GM12878 (cell line): ENCODE measurements around the gene DENND1A. TPM values are rescaled to one million over a fixed set of nuclear protein-coding genes. Genes with fewer than 3 reads are reported as not detected.

Experiments used
- ATAC-seq: fragments of 200-7000 bp; cut with Tn5 transposase; 3 replicates; pipeline ENCODE4 v1.9.1; 2020; ENCODE audit warnings: mild to moderate bottlenecking, moderate library complexity
- BruUV-seq: library from RNA; stranded (reverse); fragments of 400-500 nt; replicated peaks from 2 replicates; lab custom pipeline; 2021; lab: Mats Ljungman, UMichigan
- CTCF ChIA-PET: fragments of 300-600 bp; sonication (Branson Sonifier 250); formaldehyde crosslinking; extraction: SDS; loops from one replicate; lab custom pipeline; 2021; ENCODE audit warnings: inconsistent platforms; lab: Yijun Ruan, JAX
- POLR2A ChIA-PET: fragments of 350-600 bp; formaldehyde crosslinking; extraction: SDS; loops from one replicate; lab custom pipeline; 2021; ENCODE audit warnings: inconsistent platforms; lab: Charles Lee
- RAD21 ChIA-PET: fragments of 300-600 bp; sonication (Branson Sonifier 250); formaldehyde crosslinking; loops from one replicate; lab custom pipeline; 2023; ENCODE audit warnings: antibody characterized with exemption; ENCODE audit not compliant: unreplicated experiment; lab: Charles Lee
- SMC1A ChIA-PET: fragments of 300-600 bp; sonication (Branson Sonifier 250); formaldehyde crosslinking; loops from one replicate; lab custom pipeline; 2023; ENCODE audit not compliant: unreplicated experiment, uncharacterized antibody; lab: Charles Lee
- DNase-seq: peaks from one replicate; pipeline ENCODE4 v3.0.0-alpha.2; 2011; ENCODE audit warnings: low read depth, low spot score
- FAIRE-seq: peaks from 3 replicates; lab custom pipeline; 2011; peaks lifted over from hg19 to GRCh38; lab: Jason Lieb, UNC
- H2AFZ ChIP-seq: 2 replicates; pipeline ENCODE4 v1.6.0; 2011; ENCODE audit warnings: low read depth, low read length, control low read depth; ENCODE audit not compliant: control insufficient read depth
- H3K27ac ChIP-seq: 2 replicates; pipeline ENCODE4 v1.5.1; 2011; ENCODE audit warnings: control low read depth; ENCODE audit not compliant: control insufficient read depth, insufficient read depth
- H3K27me3 ChIP-seq, 2 experiments: replicated peaks in 1 of 2; 2 replicates each; pipeline versions ENCODE4 v1.6.0 to v1.6.1; 2011; ENCODE audit warnings: low read length in 1 of 2; ENCODE audit not compliant: control insufficient read depth in 2 of 2, insufficient read depth in 2 of 2
- H3K36me3 ChIP-seq, 2 experiments: 2 replicates each; pipeline ENCODE4 v1.5.1; 2011; ENCODE audit warnings: low read length in 1 of 2; ENCODE audit not compliant: control insufficient read depth in 2 of 2, insufficient read depth in 2 of 2
- H3K4me1 ChIP-seq: 2 replicates; pipeline ENCODE4 v1.6.1; 2011; ENCODE audit warnings: mild to moderate bottlenecking, low read length, moderate library complexity, mixed read lengths; ENCODE audit not compliant: control insufficient read depth, insufficient read depth
- H3K4me2 ChIP-seq: 2 replicates; pipeline ENCODE4 v1.6.0; 2011; ENCODE audit warnings: control low read depth; ENCODE audit not compliant: control insufficient read depth, insufficient read depth
- H3K4me3 ChIP-seq: fragments of 200-600 bp; sonication (generic); 2 replicates; pipeline ENCODE4 v1.5.1; 2016
- H3K79me2 ChIP-seq: 2 replicates; pipeline ENCODE4 v1.6.0; 2011; ENCODE audit warnings: low read length; ENCODE audit not compliant: control insufficient read depth, insufficient read depth
- H3K9ac ChIP-seq: 2 replicates; pipeline ENCODE4 v1.8.0; 2011; ENCODE audit warnings: low read length, control low read depth, mixed read lengths; ENCODE audit not compliant: control insufficient read depth, insufficient read depth
- H3K9me3 ChIP-seq: replicated peaks from 3 replicates; pipeline ENCODE4 v1.5.1; 2011; ENCODE audit warnings: mild to moderate bottlenecking, low read length; ENCODE audit not compliant: control insufficient read depth, insufficient read depth
- H4K20me1 ChIP-seq: 2 replicates; pipeline ENCODE4 v1.6.0; 2011; ENCODE audit not compliant: control insufficient read depth, insufficient read depth
- BACH1 ChIP-seq: fragments of 450-650 bp; IDR thresholded peaks from 2 replicates; pipeline ENCODE4 v1.6.1; 2017; ENCODE audit warnings: mild to moderate bottlenecking, borderline replicate concordance
- BHLHE40 ChIP-seq, 2 experiments: fragments of 450-650 bp in 1 of 2; IDR thresholded peaks; 2 replicates each; pipeline ENCODE4 v1.6.1; 2011 to 2017; ENCODE audit warnings: low read depth in 2 of 2, borderline replicate concordance in 1 of 2, improper control_type of control experiment in 1 of 2, low read length in 1 of 2, mild to moderate bottlenecking in 1 of 2
- CBX5 ChIP-seq: sonication (generic); IDR thresholded peaks from 2 replicates; pipeline ENCODE4 v1.6.1; 2016; ENCODE audit warnings: low read depth, moderate library complexity, mild to moderate bottlenecking, inconsistent platforms
- EP300 ChIP-seq, 2 experiments: fragments of 150-350 bp in 1 of 2; IDR thresholded peaks; 2 replicates each; pipeline ENCODE4 v1.6.1; 2011 to 2012; ENCODE audit warnings: low read depth in 2 of 2, low read length in 2 of 2, borderline replicate concordance in 1 of 2, improper control_type of control experiment in 1 of 2, inconsistent platforms in 1 of 2; ENCODE audit not compliant: control insufficient read depth in 1 of 2
- HCFC1 ChIP-seq: fragments of 150-350 bp; IDR thresholded peaks from 2 replicates; pipeline ENCODE4 v1.6.1; 2014; ENCODE audit warnings: low read length
- HDAC2 ChIP-seq: fragments of 200-600 bp; sonication (generic); IDR thresholded peaks from 2 replicates; pipeline ENCODE4 v1.6.1; 2017
- HDAC6 ChIP-seq: fragments of 200-600 bp; sonication (generic); IDR thresholded peaks from one replicate; pipeline ENCODE4 v1.8.0; 2017; ENCODE audit warnings: antibody characterized with exemption; ENCODE audit not compliant: unreplicated experiment
- MYB ChIP-seq: fragments of 150-350 bp; IDR thresholded peaks from 2 replicates; pipeline ENCODE4 v1.6.1; 2014; ENCODE audit warnings: mild to moderate bottlenecking, low read depth, low read length, borderline replicate concordance
- NFIC ChIP-seq: IDR thresholded peaks from 2 replicates; pipeline ENCODE4 v1.6.1; 2012; ENCODE audit warnings: low read depth, mild to moderate bottlenecking, inconsistent platforms, low read length, moderate library complexity
- PML ChIP-seq: IDR thresholded peaks from 2 replicates; pipeline ENCODE4 v1.6.1; 2012; ENCODE audit warnings: low read length, inconsistent platforms
- POLR2A ChIP-seq: IDR thresholded peaks from 2 replicates; pipeline ENCODE4 v1.6.1; 2011; ENCODE audit warnings: low read depth, mild to moderate bottlenecking, low read length
- RAD51 ChIP-seq: fragments of 450-650 bp; IDR thresholded peaks from 2 replicates; pipeline ENCODE4 v1.6.1; 2016; ENCODE audit warnings: moderate library complexity, mild to moderate bottlenecking, inconsistent platforms
- WGBS: methylation state at CpG from one replicate; pipeline ENCODE4 v1.1.6; 2016; ENCODE audit warnings: low lambda C conversion rate; ENCODE audit not compliant: insufficient replicate concordance, insufficient coverage; ENCODE audit errors: missing lambda C conversion rate; 5-methylcytosine and 5-hydroxymethylcytosine counted together
- in situ Hi-C: fragments of 300-500 bp; cut with MboI; formaldehyde crosslinking; loops from 9 replicates; pipeline ENCODE4 v1.14.3; 2018; ENCODE audit warnings: mixed read lengths
- intact Hi-C: fragments of 100-400 bp; cut with micrococcal nuclease; formaldehyde crosslinking; loops from one replicate; pipeline ENCODE4 v1.14.2; 2022; ENCODE audit not compliant: unreplicated experiment
- polyA plus RNA-seq, 11 experiments: library from polyadenylated mRNA; depleted of rRNA in 4 of 11; unstranded in 6 of 11; stranded (reverse) in 5 of 11; fragments of >200 nt; fragmentation: Nextera tagmentation in 4 of 11; fragmentation: Illumina TruSeq in 1 of 11; extraction: Ambion mirVana in 4 of 11; extraction: Trizol in 1 of 11; gene quantifications; 1 replicate in 1 of 11; 2 replicates in 10 of 11; pipeline versions ENCODE4 v1.2.1 to v1.2.3, GENCODE V29; 2011 to 2016; ENCODE audit warnings: inconsistent platforms in 2 of 11, missing spikeins in 2 of 11, low read depth in 1 of 11
- total RNA-seq, 4 experiments: library from RNA; depleted of rRNA in 3 of 4; stranded (reverse); fragments of >200 nt in 3 of 4; fragmentation: Illumina TruSeq in 1 of 4; extraction: Trizol in 1 of 4; gene quantifications; 2 replicates each; pipeline versions ENCODE4 v1.2.1 to v1.2.3, GENCODE V29; 2013 to 2021
- TF ChIP-seq, protein P1 (sequence below): IDR thresholded peaks from 2 replicates; pipeline ENCODE4 v1.6.1; 2012; ENCODE audit warnings: improper control_type of control experiment, low read depth, low read length; ENCODE audit not compliant: insufficient replicate concordance

The DENND1A gene
- total and polyA plus RNA-seq, 10 of the 15 experiments (the other 5 are each of a cell fraction or from before 2014, with no cell fraction given) = 14.1 to 48.6 (median 35.2) TPM

DNA sequence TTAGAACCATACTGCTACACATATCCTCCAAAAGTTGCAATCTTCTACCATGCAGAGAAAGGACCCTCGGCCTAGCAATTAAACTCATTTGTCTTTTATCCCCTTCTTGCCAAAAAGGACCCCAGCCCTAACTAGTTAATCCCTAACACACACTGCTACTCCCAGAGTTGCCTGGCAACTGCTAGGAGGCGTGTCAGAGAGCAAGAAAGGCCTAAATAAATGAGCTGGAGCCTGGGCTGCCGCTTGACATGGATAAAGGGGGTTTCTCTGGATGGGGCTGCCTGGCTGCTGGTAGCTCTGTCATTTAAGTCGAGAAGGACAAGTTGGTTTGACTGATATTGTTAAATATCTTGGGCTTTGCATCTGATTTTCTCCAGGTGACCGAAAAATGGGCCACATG is 379.1 kb downstream of the DENND1A start:
- CTCF ChIA-PET = interaction anchor here (1.8 kb wide), 1 partner anchor 8 kb away, joined by 4 read pairs; no protein-coding TSS in a partner anchor
- H3K4me3 ChIP-seq = no peak overlapping the region
- no TSS peak for BruUV-seq
- ATAC-seq (no peak), FAIRE-seq (no peak), DNase-seq (no peak)
- TF ChIP-seq BHLHE40 (IDR thresholded peaks at IDR 0.05; ENCODE audit: borderline replicate concordance in 1 of 2, low read depth in 2 of 2, low read length in 1 of 2) (no peak), BACH1 (no peak), POLR2A (no peak), NFIC (no peak), RAD51 (no peak), HDAC2 (no peak), EP300 (IDR thresholded peaks at IDR 0.05; ENCODE audit: borderline replicate concordance in 1 of 2, control insufficient read depth in 1 of 2, low read depth in 2 of 2, low read length in 2 of 2) (no peak), CBX5 (no peak), MYB (no peak), HCFC1 (no peak), HDAC6 (no peak), PML (no peak)
- TF ChIP-seq, protein P1, sequence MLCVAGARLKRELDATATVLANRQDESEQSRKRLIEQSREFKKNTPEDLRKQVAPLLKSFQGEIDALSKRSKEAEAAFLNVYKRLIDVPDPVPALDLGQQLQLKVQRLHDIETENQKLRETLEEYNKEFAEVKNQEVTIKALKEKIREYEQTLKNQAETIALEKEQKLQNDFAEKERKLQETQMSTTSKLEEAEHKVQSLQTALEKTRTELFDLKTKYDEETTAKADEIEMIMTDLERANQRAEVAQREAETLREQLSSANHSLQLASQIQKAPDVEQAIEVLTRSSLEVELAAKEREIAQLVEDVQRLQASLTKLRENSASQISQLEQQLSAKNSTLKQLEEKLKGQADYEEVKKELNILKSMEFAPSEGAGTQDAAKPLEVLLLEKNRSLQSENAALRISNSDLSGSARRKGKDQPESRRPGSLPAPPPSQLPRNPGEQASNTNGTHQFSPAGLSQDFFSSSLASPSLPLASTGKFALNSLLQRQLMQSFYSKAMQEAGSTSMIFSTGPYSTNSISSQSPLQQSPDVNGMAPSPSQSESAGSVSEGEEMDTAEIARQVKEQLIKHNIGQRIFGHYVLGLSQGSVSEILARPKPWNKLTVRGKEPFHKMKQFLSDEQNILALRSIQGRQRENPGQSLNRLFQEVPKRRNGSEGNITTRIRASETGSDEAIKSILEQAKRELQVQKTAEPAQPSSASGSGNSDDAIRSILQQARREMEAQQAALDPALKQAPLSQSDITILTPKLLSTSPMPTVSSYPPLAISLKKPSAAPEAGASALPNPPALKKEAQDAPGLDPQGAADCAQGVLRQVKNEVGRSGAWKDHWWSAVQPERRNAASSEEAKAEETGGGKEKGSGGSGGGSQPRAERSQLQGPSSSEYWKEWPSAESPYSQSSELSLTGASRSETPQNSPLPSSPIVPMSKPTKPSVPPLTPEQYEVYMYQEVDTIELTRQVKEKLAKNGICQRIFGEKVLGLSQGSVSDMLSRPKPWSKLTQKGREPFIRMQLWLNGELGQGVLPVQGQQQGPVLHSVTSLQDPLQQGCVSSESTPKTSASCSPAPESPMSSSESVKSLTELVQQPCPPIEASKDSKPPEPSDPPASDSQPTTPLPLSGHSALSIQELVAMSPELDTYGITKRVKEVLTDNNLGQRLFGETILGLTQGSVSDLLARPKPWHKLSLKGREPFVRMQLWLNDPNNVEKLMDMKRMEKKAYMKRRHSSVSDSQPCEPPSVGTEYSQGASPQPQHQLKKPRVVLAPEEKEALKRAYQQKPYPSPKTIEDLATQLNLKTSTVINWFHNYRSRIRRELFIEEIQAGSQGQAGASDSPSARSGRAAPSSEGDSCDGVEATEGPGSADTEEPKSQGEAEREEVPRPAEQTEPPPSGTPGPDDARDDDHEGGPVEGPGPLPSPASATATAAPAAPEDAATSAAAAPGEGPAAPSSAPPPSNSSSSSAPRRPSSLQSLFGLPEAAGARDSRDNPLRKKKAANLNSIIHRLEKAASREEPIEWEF = no peak
- no peaks in the 10 kb centered on the region for H3K9me3 ChIP-seq
- POLR2A ChIA-PET = no interaction called here
- H3K4me1 ChIP-seq = no peaks in the 10 kb centered on the region
- no peaks in the 10 kb centered on the region; a peak in 1 of 4 replicates for H3K36me3 ChIP-seq
- intact Hi-C loops (no loop called here), in situ Hi-C loops (no loop called here)
- RAD21 ChIA-PET = interaction anchor here (0.7 kb wide), 1 partner anchor 411 kb away, joined by 3 read pairs; no protein-coding TSS in a partner anchor
- no peaks in the 10 kb centered on the region for H3K79me2 ChIP-seq
- H2AFZ ChIP-seq = no peak overlapping the region
- SMC1A ChIA-PET = interaction anchor here (0.8 kb wide), 1 partner anchor 165 kb away, joined by 3 read pairs; no protein-coding TSS in a partner anchor
- H3K4me2 ChIP-seq = no peak overlapping the region
- H3K27ac ChIP-seq = no peak overlapping the region
- H3K27me3 ChIP-seq = no peaks in the 10 kb centered on the region
- no peak overlapping the region for H3K9ac ChIP-seq
- H4K20me1 ChIP-seq = no peaks in the 10 kb centered on the region
- WGBS = 65% methylated on average over 5 of the region's 5 CpGs
